PFSK-1 (cell line): ENCODE measurements around the gene MRPL41.

Experiments used
- FOXP2 ChIP-seq: optimal IDR thresholded peaks from 2 replicates; pipeline ENCODE3; 2011; ENCODE audit warnings: borderline replicate concordance, control low read depth, inconsistent platforms; ENCODE audit not compliant: insufficient read depth; ENCODE audit errors: extremely low read length, extremely low read depth
- POLR2AphosphoS5 ChIP-seq: IDR thresholded peaks from 2 replicates; pipeline ENCODE4 v1.6.1; 2012; ENCODE audit warnings: low read depth, mild to moderate bottlenecking, control low read depth, low read length, moderate library complexity
- REST ChIP-seq, 2 experiments: IDR thresholded peaks; 2 replicates each; pipeline versions ENCODE4 v1.6.1 to v1.8.0; 2011 to 2012; ENCODE audit warnings: low read depth in 2 of 2, low read length in 2 of 2, control low read depth in 1 of 2, inconsistent platforms in 1 of 2, mild to moderate bottlenecking in 1 of 2, moderate library complexity in 1 of 2; ENCODE audit not compliant: insufficient read depth in 1 of 2
- SIN3A ChIP-seq: IDR thresholded peaks from 2 replicates; pipeline ENCODE4 v1.6.1; 2012; ENCODE audit warnings: mild to moderate bottlenecking, low read length, moderate library complexity, borderline replicate concordance; ENCODE audit not compliant: insufficient read depth
- TAF1 ChIP-seq: IDR thresholded peaks from 2 replicates; pipeline ENCODE4 v1.6.1; 2012; ENCODE audit warnings: low read length, control low read depth, borderline replicate concordance; ENCODE audit not compliant: insufficient read depth

MRPL41 gene

GRCh38 chr9:137598943-137599342 lies 47.3 kb downstream of the MRPL41 start:
- TF ChIP-seq REST (IDR thresholded peaks at IDR 0.05; ENCODE audit: insufficient read depth in 1 of 2, low read depth in 2 of 2, low read length in 2 of 2) (no peak), FOXP2 (no peak), TAF1 (no peak), SIN3A (no peak), POLR2AphosphoS5 (no peak)
